Measurements from ENCODE around the gene ATP5F1D. TPM values are rescaled to one million over a fixed set of nuclear protein-coding genes. Genes with fewer than 3 reads are reported as not detected.
"Not testable (repeated sequence)": the region's sequence is repeated elsewhere in the genome, so short reads cannot be mapped to it uniquely, and the experiment has no call there.

Gene ATP5F1D
- total RNA-seq, 1 donor from 2014 or later, result 486 TPM

- intact Hi-C loops (cut with DNase I), result loop anchor here (5.0 kb wide), 1 partner anchor 314 kb away; the partner anchor contains the start of gene ARID3A
- no peak for DNase-seq (ENCODE audit: low spot score)
These were observed 626 bp upstream of the ATP5F1D start for GRCh38 chr19:1240925-1241324.

- intact Hi-C loops (cut with DNase I), result loop anchor here (1.0 to 5.0 kb wide), 2 partner anchors 23 to 317 kb away; partner anchors contain the start of gene ARID3A
- peak; percentile 93 for DNase-seq (ENCODE audit: low spot score)
These were observed 2.5 kb downstream of the ATP5F1D start for GRCh38 chr19:1243768-1244692.

- peak; percentile 90 for DNase-seq (ENCODE audit: low spot score)
- intact Hi-C loops (cut with DNase I), result loop anchor here (1.0 to 5.0 kb wide), 2 partner anchors 22 to 318 kb away; partner anchors contain the start of gene ARID3A
These were observed 3.3 kb downstream of the ATP5F1D start for GRCh38 chr19:1244693-1245451.

- intact Hi-C loops (cut with DNase I), result no loop called here
- DNase-seq (ENCODE audit: low spot score), result no peak
These were observed 4.1 kb downstream of the ATP5F1D start for GRCh38 chr19:1245494-1246264.

- DNase-seq (ENCODE audit: low spot score); intact Hi-C loops (cut with DNase I): not testable (repeated sequence)
These were observed 4.9 kb downstream of the ATP5F1D start for GRCh38 chr19:1246265-1247087.

- no peak for DNase-seq (ENCODE audit: low spot score)
- intact Hi-C loops (cut with DNase I), result no loop called here
These were observed 6.2 kb downstream of the ATP5F1D start for GRCh38 chr19:1247748-1248138.

GRCh38 chr19:1248139-1248785 is 6.7 kb downstream of the ATP5F1D start, which contains the start of gene MIDN:
MIDN (plus strand) TSS chr19:1248583; CDS start chr19:1250297, 1,714 bp downstream.
- peak; percentile 93 for DNase-seq (ENCODE audit: low spot score)
- intact Hi-C loops (cut with DNase I), result no loop called here

- DNase-seq (ENCODE audit: low spot score), result peak; percentile 92
- intact Hi-C loops (cut with DNase I), result loop anchor here (1.0 kb wide), 1 partner anchor 17 kb away; no protein-coding TSS in a partner anchor
These were observed 7.3 kb downstream of the ATP5F1D start for GRCh38 chr19:1248786-1249297.

- intact Hi-C loops (cut with DNase I), result loop anchor here (1.0 kb wide), 1 partner anchor 17 kb away; no protein-coding TSS in a partner anchor
- DNase-seq (ENCODE audit: low spot score), result peak; percentile 96
These were observed 7.9 kb downstream of the ATP5F1D start for GRCh38 chr19:1249298-1249989.

GRCh38 chr19:1249990-1250436 is 8.5 kb downstream of the ATP5F1D start:
- no peak for DNase-seq (ENCODE audit: low spot score)
- intact Hi-C loops (cut with DNase I), result loop anchor here (1.0 kb wide), 1 partner anchor 16 kb away; no protein-coding TSS in a partner anchor

GRCh38 chr19:1250437-1251260 is 9.1 kb downstream of the ATP5F1D start:
- intact Hi-C loops (cut with DNase I), result no loop called here
- no peak for DNase-seq (ENCODE audit: low spot score)

GRCh38 chr19:1251330-1252220 is 10.0 kb downstream of the ATP5F1D start:
- intact Hi-C loops (cut with DNase I), result no loop called here
- DNase-seq (ENCODE audit: low spot score), result peak; percentile 90

- intact Hi-C loops (cut with DNase I), result no loop called here
- DNase-seq (ENCODE audit: low spot score), result peak; percentile 95
These were observed 10.8 kb downstream of the ATP5F1D start for GRCh38 chr19:1252221-1252820.

GRCh38 chr19:1252821-1253513 is 11.4 kb downstream of the ATP5F1D start:
- peak; percentile 97 for DNase-seq (ENCODE audit: low spot score)
- intact Hi-C loops (cut with DNase I), result no loop called here

All from cardiac septum (tissue), 1 donor.